Neuronal stem cell (in vitro differentiated cells): ENCODE measurements around the gene TLR1. TPM values are rescaled to one million over a fixed set of nuclear protein-coding genes. Genes with fewer than 3 reads are reported as not detected.

ENCODE experiments used
- DNase-seq: peaks from one replicate; pipeline ENCODE4 v3.0.0-alpha.2; 2013; ENCODE audit warnings: low spot score
- H2AFZ ChIP-seq: one replicate; pipeline ENCODE4 v1.6.1; 2013; ENCODE audit warnings: mild to moderate bottlenecking, low read length, inconsistent platforms
- H2AK5ac ChIP-seq: 2 replicates; pipeline ENCODE4 v1.6.1; 2013; ENCODE audit warnings: low read depth, mild to moderate bottlenecking, inconsistent platforms, low read length, moderate library complexity, mixed read lengths
- H2BK120ac ChIP-seq: 2 replicates; pipeline ENCODE4 v1.6.1; 2013; ENCODE audit warnings: low read depth, mild to moderate bottlenecking, inconsistent platforms, low read length, moderate library complexity, mixed read lengths
- H2BK12ac ChIP-seq: one replicate; pipeline ENCODE4 v1.6.1; 2013; ENCODE audit warnings: low read length, inconsistent platforms
- H2BK15ac ChIP-seq: 2 replicates; pipeline ENCODE4 v1.6.1; 2013; ENCODE audit warnings: mild to moderate bottlenecking, low read length, inconsistent platforms, mixed read lengths
- H2BK5ac ChIP-seq: one replicate; pipeline ENCODE4 v1.6.1; 2013; ENCODE audit warnings: inconsistent platforms, mild to moderate bottlenecking, low read length, moderate library complexity
- H3K14ac ChIP-seq: one replicate; pipeline ENCODE4 v1.6.1; 2013; ENCODE audit warnings: low read length, inconsistent platforms
- H3K18ac ChIP-seq: 2 replicates; pipeline ENCODE4 v1.6.1; 2013; ENCODE audit warnings: low read length, inconsistent platforms
- H3K23ac ChIP-seq: 2 replicates; pipeline ENCODE4 v1.6.1; 2013; ENCODE audit warnings: low read depth, mild to moderate bottlenecking, mixed read lengths, low read length, inconsistent platforms; ENCODE audit not compliant: poor library complexity
- H3K27ac ChIP-seq: replicated peaks from 3 replicates; pipeline ENCODE4 v1.5.1; 2013; ENCODE audit warnings: low read length, inconsistent platforms
- H3K27me3 ChIP-seq, 3 experiments: 2 replicates each; pipeline ENCODE4 v1.6.1; 2013; ENCODE audit warnings: low read length in 3 of 3, mild to moderate bottlenecking in 2 of 3, inconsistent platforms in 1 of 3, low read depth in 1 of 3, mixed read lengths in 1 of 3, moderate library complexity in 1 of 3; ENCODE audit not compliant: control insufficient read depth in 3 of 3, insufficient read depth in 3 of 3
- H3K36me3 ChIP-seq, 2 donors: replicated peaks in 1 of 2; 2 replicates each; pipeline ENCODE4 v1.6.1; 2013; ENCODE audit warnings: low read length in 2 of 2; ENCODE audit not compliant: control insufficient read depth in 2 of 2, insufficient read depth in 2 of 2
- H3K4ac ChIP-seq: 2 replicates; pipeline ENCODE4 v1.6.1; 2013; ENCODE audit warnings: inconsistent platforms, mild to moderate bottlenecking, low read length, moderate library complexity
- H3K4me1 ChIP-seq, 2 donors: 1 replicate in 1 of 2; 2 replicates in 1 of 2; pipeline ENCODE4 v1.6.1; 2013; ENCODE audit warnings: low read length in 2 of 2, low read depth in 1 of 2; ENCODE audit not compliant: control insufficient read depth in 2 of 2, insufficient read depth in 1 of 2
- H3K4me2 ChIP-seq: one replicate; pipeline ENCODE4 v1.6.1; 2013; ENCODE audit warnings: mild to moderate bottlenecking, low read length, inconsistent platforms; ENCODE audit not compliant: insufficient read depth, poor library complexity, severe bottlenecking
- H3K4me3 ChIP-seq, 2 donors: 2 replicates each; pipeline ENCODE4 v1.5.1; 2013; ENCODE audit warnings: low read length in 2 of 2, mild to moderate bottlenecking in 2 of 2, inconsistent platforms in 1 of 2, moderate library complexity in 1 of 2
- H3K79me1 ChIP-seq: one replicate; pipeline ENCODE4 v1.6.1; 2013; ENCODE audit warnings: low read depth, mild to moderate bottlenecking, inconsistent platforms, low read length, moderate library complexity
- H3K9ac ChIP-seq: one replicate; pipeline ENCODE4 v1.6.1; 2013; ENCODE audit warnings: mild to moderate bottlenecking, low read depth, low read length, inconsistent platforms; ENCODE audit not compliant: poor library complexity
- H3K9me3 ChIP-seq, 2 donors: replicated peaks in 1 of 2; 2 replicates each; pipeline versions ENCODE3 to v1.6.1; 2013; ENCODE audit warnings: low read length in 2 of 2, mild to moderate bottlenecking in 2 of 2, inconsistent platforms in 1 of 2, low read depth in 1 of 2, mixed read lengths in 1 of 2, moderate library complexity in 1 of 2; ENCODE audit not compliant: control insufficient read depth in 2 of 2, insufficient read depth in 1 of 2
- H4K8ac ChIP-seq: one replicate; pipeline ENCODE4 v1.6.1; 2013; ENCODE audit warnings: low read depth, mild to moderate bottlenecking, inconsistent platforms, low read length, moderate library complexity
- H4K91ac ChIP-seq: one replicate; pipeline ENCODE4 v1.6.1; 2013; ENCODE audit warnings: low read length, low read depth, mild to moderate bottlenecking, inconsistent platforms; ENCODE audit not compliant: poor library complexity
- WGBS, 2 donors: extraction: QIAGEN DNeasy Blood & Tissue Kit; methylation state at CpG; one replicate each; pipeline ENCODE4 v1.1.7; 2013; ENCODE audit warnings: missing lambda C conversion rate in 2 of 2, mixed read lengths in 1 of 2; ENCODE audit not compliant: insufficient read length in 2 of 2, insufficient replicate concordance in 1 of 2; ENCODE audit errors: extremely low coverage in 2 of 2; 5-methylcytosine and 5-hydroxymethylcytosine counted together
- small RNA-seq: library from polyadenylated mRNA; stranded (forward); fragments of <200 nt; extraction: miRNeasy Mini kit (QIAGEN cat#:217004); gene quantifications from one replicate; pipeline ENCODE3, GENCODE V24; 2013; ENCODE audit not compliant: insufficient read depth

TLR1 gene

GRCh38 chr4:38751341-38752010 lies 53.1 kb downstream of the TLR1 start:
- peaks cover 3 to 17% of the 10 kb centered on the region in 2 donors for H3K9me3 ChIP-seq
- no peak overlapping the region for H3K23ac ChIP-seq
- WGBS, 2 donors: no CpG with 5 or more reads among the region's 13 CpGs
- H3K27ac ChIP-seq: no peak overlapping the region
- H4K8ac ChIP-seq: no peak overlapping the region
- H2BK120ac ChIP-seq: no peak overlapping the region
- H3K4me3 ChIP-seq: no peak overlapping the region
- H3K27me3 ChIP-seq: no peaks in the 10 kb centered on the region
- H4K91ac ChIP-seq: no peak overlapping the region
- H3K4me2 ChIP-seq: no peak overlapping the region
- no peak overlapping the region for H2BK5ac ChIP-seq
- H2BK12ac ChIP-seq: no peak overlapping the region
- H3K4me1 ChIP-seq: peaks cover 9 to 14% of the 10 kb centered on the region in 2 donors
- H3K36me3 ChIP-seq: no peaks in the 10 kb centered on the region
- H3K4ac ChIP-seq: no peak overlapping the region
- H3K9ac ChIP-seq: no peak overlapping the region
- no peak for DNase-seq
- no peak overlapping the region for H2AK5ac ChIP-seq
- H2AFZ ChIP-seq: no peak overlapping the region
- no peak overlapping the region for H3K18ac ChIP-seq
- no peak overlapping the region for H2BK15ac ChIP-seq
- no peak overlapping the region for H3K14ac ChIP-seq
- no peaks in the 10 kb centered on the region for H3K79me1 ChIP-seq

- Histone ChIP-seq H3K9ac (no peak overlapping the region), H3K9me3 (peaks cover 3 to 17% of the 10 kb centered on the region in 2 donors), H4K91ac (no peak overlapping the region), H3K23ac (no peak overlapping the region), H2AFZ (no peak overlapping the region), H3K18ac (no peak overlapping the region), H3K27me3 (no peaks in the 10 kb centered on the region), H3K4me2 (no peak overlapping the region), H3K4me3 (no peak overlapping the region), H3K4ac (no peak overlapping the region), H3K79me1 (no peaks in the 10 kb centered on the region), H2BK5ac (no peak overlapping the region), H2BK120ac (no peak overlapping the region), H3K14ac (no peak overlapping the region), H3K36me3 (no peaks in the 10 kb centered on the region), H2AK5ac (no peak overlapping the region), H3K4me1 (peaks cover 9 to 14% of the 10 kb centered on the region in 2 donors), H2BK12ac (no peak overlapping the region), H4K8ac (no peak overlapping the region), H2BK15ac (no peak overlapping the region), H3K27ac (no peak overlapping the region)
- no CpG with 5 or more reads among the region's 4 CpGs for WGBS, 2 donors
- no peak for DNase-seq
Measured at GRCh38 chr4:38749336-38749735, 55.3 kb downstream of the TLR1 start.

GRCh38 chr4:38747629-38748028 lies 57.0 kb downstream of the TLR1 start:
- H2BK120ac ChIP-seq: no peak overlapping the region
- H2AK5ac ChIP-seq: no peak overlapping the region
- no peaks in the 10 kb centered on the region for H3K36me3 ChIP-seq
- peaks cover 3 to 17% of the 10 kb centered on the region in 2 donors for H3K9me3 ChIP-seq
- H3K23ac ChIP-seq: no peak overlapping the region
- H3K4me2 ChIP-seq: no peak overlapping the region
- H3K27me3 ChIP-seq: no peaks in the 10 kb centered on the region
- no peak overlapping the region for H3K14ac ChIP-seq
- peaks cover 2 to 9% of the 10 kb centered on the region in 2 donors for H3K4me1 ChIP-seq
- H3K4ac ChIP-seq: no peak overlapping the region
- H4K8ac ChIP-seq: no peak overlapping the region
- no peak overlapping the region for H3K18ac ChIP-seq
- no peak overlapping the region for H4K91ac ChIP-seq
- H3K9ac ChIP-seq: no peak overlapping the region
- no peak overlapping the region for H3K4me3 ChIP-seq
- H3K79me1 ChIP-seq: no peaks in the 10 kb centered on the region
- no peak overlapping the region for H2AFZ ChIP-seq
- H3K27ac ChIP-seq: no peak overlapping the region
- H2BK5ac ChIP-seq: peak overlapping the region; percentile 11
- no peak overlapping the region for H2BK12ac ChIP-seq
- no peak overlapping the region for H2BK15ac ChIP-seq
- DNase-seq: no peak

Small RNA genes lying within 50 kb of the gene (small RNA-seq; reads per million reads assigned to genes)
- gene RNA5SP158: not detected
